HEK293 (cell line): Measurements from ENCODE around the gene SCGB3A1.

ENCODE experiments used
- KLF7 ChIP-seq: fragments of 450-650 bp; formaldehyde crosslinking; IDR thresholded peaks from 2 replicates; pipeline ENCODE4 v1.5.1; 2016; ENCODE audit warnings: missing biosample characterization, missing genetic modification characterization, borderline replicate concordance
- ZFP37 ChIP-seq: fragments of 450-650 bp; formaldehyde crosslinking; IDR thresholded peaks from 2 replicates; pipeline ENCODE4 v1.5.1; 2016; ENCODE audit warnings: missing biosample characterization, missing genetic modification characterization
- ZNF174 ChIP-seq: fragments of 450-650 bp; formaldehyde crosslinking; IDR thresholded peaks from 2 replicates; pipeline ENCODE4 v1.5.0; 2017; ENCODE audit warnings: missing biosample characterization, mild to moderate bottlenecking, missing genetic modification characterization
- ZNF274 ChIP-seq, 2 experiments: fragments of 200-500 bp in 1 of 2; fragments of 450-650 bp in 1 of 2; sonication (Bioruptor generic) in 1 of 2; formaldehyde crosslinking in 1 of 2; IDR thresholded peaks; 2 replicates each; pipeline versions ENCODE4 v1.5.1 to v1.6.1; 2014 to 2016; ENCODE audit warnings: borderline replicate concordance in 1 of 2, inconsistent platforms in 1 of 2, low read length in 1 of 2, missing biosample characterization in 1 of 2, missing genetic modification characterization in 1 of 2
- ZNF341 ChIP-seq: fragments of 450-650 bp; formaldehyde crosslinking; IDR thresholded peaks from 2 replicates; pipeline ENCODE4; 2016; ENCODE audit warnings: low read depth, missing biosample characterization, missing genetic modification characterization
- ZNF658 ChIP-seq: fragments of 450-650 bp; formaldehyde crosslinking; IDR thresholded peaks from 2 replicates; pipeline ENCODE4; 2016; ENCODE audit warnings: missing biosample characterization, missing genetic modification characterization
- TF ChIP-seq, protein P1 (sequence below): fragments of 450-650 bp; IDR thresholded peaks from 2 replicates; pipeline ENCODE4 v1.5.1; 2018; ENCODE audit warnings: missing biosample characterization, missing genetic modification characterization
- TF ChIP-seq, protein P2 (sequence below): fragments of 450-650 bp; formaldehyde crosslinking; IDR thresholded peaks from 2 replicates; pipeline ENCODE4 v1.5.1; 2016; ENCODE audit warnings: missing biosample characterization, missing genetic modification characterization
- TF ChIP-seq, protein P3 (sequence below): fragments of 450-650 bp; formaldehyde crosslinking; IDR thresholded peaks from 2 replicates; pipeline ENCODE4 v1.5.1; 2016; ENCODE audit warnings: missing biosample characterization, missing genetic modification characterization

DNA sequence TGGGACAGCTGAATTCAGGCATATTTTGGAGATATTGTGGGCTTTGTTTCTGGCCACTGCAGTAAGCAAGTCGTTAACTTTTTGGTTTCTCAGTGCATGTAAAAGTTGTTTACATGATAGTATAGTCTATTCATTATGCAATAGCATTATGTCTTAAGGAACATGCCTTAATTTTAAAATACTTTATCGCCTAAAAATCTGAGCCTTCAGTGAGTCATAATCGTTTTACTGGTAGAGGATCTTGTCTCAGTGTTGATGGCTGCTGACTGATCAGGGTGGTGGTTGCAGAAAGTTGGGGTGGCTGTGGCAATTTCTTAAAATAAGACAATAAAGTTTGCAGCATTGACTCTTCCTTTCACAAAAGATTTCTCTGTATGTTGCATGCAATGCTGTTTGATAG is 5.1 kb downstream of the SCGB3A1 start:
- TF ChIP-seq ZFP37 (tag by site-specific recombination) (no peak), ZNF174 (tag by site-specific recombination) (no peak), ZNF658 (tag by site-specific recombination) (no peak), ZNF274 (IDR thresholded peaks at IDR 0.05; ENCODE audit: low read length) (no peak), ZNF274 (tag by site-specific recombination; IDR thresholded peaks at IDR 0.05; ENCODE audit: borderline replicate concordance) (no peak), ZNF341 (tag by site-specific recombination) (no peak), KLF7 (no peak)
- TF ChIP-seq, protein P1, sequence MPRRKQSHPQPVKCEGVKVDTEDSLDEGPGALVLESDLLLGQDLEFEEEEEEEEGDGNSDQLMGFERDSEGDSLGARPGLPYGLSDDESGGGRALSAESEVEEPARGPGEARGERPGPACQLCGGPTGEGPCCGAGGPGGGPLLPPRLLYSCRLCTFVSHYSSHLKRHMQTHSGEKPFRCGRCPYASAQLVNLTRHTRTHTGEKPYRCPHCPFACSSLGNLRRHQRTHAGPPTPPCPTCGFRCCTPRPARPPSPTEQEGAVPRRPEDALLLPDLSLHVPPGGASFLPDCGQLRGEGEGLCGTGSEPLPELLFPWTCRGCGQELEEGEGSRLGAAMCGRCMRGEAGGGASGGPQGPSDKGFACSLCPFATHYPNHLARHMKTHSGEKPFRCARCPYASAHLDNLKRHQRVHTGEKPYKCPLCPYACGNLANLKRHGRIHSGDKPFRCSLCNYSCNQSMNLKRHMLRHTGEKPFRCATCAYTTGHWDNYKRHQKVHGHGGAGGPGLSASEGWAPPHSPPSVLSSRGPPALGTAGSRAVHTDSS (tag by site-specific recombination), result no peak
- TF ChIP-seq, protein P2, sequence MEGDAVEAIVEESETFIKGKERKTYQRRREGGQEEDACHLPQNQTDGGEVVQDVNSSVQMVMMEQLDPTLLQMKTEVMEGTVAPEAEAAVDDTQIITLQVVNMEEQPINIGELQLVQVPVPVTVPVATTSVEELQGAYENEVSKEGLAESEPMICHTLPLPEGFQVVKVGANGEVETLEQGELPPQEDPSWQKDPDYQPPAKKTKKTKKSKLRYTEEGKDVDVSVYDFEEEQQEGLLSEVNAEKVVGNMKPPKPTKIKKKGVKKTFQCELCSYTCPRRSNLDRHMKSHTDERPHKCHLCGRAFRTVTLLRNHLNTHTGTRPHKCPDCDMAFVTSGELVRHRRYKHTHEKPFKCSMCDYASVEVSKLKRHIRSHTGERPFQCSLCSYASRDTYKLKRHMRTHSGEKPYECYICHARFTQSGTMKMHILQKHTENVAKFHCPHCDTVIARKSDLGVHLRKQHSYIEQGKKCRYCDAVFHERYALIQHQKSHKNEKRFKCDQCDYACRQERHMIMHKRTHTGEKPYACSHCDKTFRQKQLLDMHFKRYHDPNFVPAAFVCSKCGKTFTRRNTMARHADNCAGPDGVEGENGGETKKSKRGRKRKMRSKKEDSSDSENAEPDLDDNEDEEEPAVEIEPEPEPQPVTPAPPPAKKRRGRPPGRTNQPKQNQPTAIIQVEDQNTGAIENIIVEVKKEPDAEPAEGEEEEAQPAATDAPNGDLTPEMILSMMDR (tag by site-specific recombination), result no peak
- TF ChIP-seq, protein P3, sequence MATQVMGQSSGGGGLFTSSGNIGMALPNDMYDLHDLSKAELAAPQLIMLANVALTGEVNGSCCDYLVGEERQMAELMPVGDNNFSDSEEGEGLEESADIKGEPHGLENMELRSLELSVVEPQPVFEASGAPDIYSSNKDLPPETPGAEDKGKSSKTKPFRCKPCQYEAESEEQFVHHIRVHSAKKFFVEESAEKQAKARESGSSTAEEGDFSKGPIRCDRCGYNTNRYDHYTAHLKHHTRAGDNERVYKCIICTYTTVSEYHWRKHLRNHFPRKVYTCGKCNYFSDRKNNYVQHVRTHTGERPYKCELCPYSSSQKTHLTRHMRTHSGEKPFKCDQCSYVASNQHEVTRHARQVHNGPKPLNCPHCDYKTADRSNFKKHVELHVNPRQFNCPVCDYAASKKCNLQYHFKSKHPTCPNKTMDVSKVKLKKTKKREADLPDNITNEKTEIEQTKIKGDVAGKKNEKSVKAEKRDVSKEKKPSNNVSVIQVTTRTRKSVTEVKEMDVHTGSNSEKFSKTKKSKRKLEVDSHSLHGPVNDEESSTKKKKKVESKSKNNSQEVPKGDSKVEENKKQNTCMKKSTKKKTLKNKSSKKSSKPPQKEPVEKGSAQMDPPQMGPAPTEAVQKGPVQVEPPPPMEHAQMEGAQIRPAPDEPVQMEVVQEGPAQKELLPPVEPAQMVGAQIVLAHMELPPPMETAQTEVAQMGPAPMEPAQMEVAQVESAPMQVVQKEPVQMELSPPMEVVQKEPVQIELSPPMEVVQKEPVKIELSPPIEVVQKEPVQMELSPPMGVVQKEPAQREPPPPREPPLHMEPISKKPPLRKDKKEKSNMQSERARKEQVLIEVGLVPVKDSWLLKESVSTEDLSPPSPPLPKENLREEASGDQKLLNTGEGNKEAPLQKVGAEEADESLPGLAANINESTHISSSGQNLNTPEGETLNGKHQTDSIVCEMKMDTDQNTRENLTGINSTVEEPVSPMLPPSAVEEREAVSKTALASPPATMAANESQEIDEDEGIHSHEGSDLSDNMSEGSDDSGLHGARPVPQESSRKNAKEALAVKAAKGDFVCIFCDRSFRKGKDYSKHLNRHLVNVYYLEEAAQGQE (tag by site-specific recombination), result no peak
